ENCODE results near the gene MAGI3.

DNA sequence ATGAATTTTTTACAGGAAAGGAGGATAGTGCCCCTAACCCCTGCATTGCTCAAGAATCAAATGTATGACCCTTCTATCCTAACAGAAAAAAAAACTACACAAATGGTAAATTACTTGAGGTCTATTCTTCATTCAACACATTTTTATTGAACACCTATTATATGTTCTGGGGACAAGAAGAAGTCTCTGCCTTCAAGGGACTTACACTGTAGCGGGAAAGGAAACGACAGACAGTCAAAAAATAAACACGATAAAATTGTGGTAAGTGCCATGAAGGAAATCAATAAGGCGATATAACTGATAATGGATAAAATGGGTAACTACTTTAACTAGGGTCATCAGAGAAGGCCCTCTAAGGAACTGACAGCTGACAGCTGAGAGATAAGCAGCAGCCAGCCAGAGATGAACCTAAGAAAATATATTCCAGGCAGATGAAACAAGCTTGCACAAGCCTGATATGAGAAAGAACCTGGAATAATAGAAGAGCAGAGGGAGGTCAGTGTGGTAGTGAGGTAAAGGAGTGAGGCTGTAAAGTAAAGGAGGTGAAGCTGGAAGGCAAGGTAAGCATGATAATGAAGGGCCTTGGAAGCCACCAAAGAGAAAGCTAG lies 302.6 kb downstream of the MAGI3 start:
- no peak for TF ChIP-seq POLR2A (IDR thresholded peaks at IDR 0.05)
- TF ChIP-seq, protein P1, sequence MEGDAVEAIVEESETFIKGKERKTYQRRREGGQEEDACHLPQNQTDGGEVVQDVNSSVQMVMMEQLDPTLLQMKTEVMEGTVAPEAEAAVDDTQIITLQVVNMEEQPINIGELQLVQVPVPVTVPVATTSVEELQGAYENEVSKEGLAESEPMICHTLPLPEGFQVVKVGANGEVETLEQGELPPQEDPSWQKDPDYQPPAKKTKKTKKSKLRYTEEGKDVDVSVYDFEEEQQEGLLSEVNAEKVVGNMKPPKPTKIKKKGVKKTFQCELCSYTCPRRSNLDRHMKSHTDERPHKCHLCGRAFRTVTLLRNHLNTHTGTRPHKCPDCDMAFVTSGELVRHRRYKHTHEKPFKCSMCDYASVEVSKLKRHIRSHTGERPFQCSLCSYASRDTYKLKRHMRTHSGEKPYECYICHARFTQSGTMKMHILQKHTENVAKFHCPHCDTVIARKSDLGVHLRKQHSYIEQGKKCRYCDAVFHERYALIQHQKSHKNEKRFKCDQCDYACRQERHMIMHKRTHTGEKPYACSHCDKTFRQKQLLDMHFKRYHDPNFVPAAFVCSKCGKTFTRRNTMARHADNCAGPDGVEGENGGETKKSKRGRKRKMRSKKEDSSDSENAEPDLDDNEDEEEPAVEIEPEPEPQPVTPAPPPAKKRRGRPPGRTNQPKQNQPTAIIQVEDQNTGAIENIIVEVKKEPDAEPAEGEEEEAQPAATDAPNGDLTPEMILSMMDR (IDR thresholded peaks at IDR 0.05): no peak
